Frontal cortex (tissue), 4 donors: ENCODE data around the gene MGA. TPM values are rescaled to one million over a fixed set of nuclear protein-coding genes. Genes with fewer than 3 reads are reported as not detected.
"Not testable (repeated sequence)": the region's sequence is repeated elsewhere in the genome, so short reads cannot be mapped to it uniquely, and the experiment has no call there.

ENCODE experiments used
- DNase-seq, 2 donors: peaks; one replicate each; pipeline ENCODE4 v3.0.0; 2012; ENCODE audit warnings: low spot score in 2 of 2
- FAIRE-seq: peaks from 2 replicates; lab custom pipeline; 2012; peaks lifted over from hg19 to GRCh38; lab: Jason Lieb, UNC
- total RNA-seq: library from RNA; depleted of rRNA; stranded (reverse); fragments of >200 nt; gene quantifications from one replicate; pipeline ENCODE4 v1.2.3, GENCODE V29; 2014
- donor health status: control.
- donor health status: control.
- donor health status: control.

MGA gene
- total RNA-seq, 1 donor from 2014 or later, result 81.9 TPM

DNA sequence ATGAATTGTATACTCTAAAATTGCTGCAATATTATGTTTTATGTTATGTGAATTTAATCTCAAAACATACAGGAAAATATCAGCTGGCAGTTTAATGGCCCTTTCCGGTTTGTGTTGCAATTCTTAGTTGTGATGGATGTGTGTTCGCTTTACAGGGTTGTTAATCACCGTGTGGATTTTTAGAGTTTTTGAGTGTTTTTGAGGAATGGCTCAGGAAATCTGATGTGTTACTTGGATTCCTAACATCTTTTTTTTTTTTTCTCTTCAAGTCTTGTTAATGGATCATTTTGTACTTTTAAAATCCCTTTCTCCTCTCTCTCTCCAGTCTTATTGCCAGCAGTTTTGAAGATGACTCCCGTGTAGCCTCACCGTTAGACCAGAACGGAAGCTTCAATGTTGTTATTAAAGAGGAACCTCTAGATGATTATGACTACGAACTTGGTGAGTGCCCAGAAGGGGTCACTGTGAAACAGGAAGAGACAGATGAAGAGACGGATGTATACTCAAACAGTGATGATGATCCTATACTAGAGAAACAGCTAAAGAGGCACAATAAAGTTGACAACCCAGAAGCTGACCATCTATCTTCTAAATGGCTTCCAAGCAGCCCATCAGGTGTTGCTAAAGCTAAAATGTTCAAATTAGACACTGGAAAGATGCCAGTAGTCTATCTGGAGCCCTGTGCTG is 35.7 kb downstream of the MGA start:
- DNase-seq, result peak in 1 of 2 donors; percentile 24
- FAIRE-seq, result no peak

DNA sequence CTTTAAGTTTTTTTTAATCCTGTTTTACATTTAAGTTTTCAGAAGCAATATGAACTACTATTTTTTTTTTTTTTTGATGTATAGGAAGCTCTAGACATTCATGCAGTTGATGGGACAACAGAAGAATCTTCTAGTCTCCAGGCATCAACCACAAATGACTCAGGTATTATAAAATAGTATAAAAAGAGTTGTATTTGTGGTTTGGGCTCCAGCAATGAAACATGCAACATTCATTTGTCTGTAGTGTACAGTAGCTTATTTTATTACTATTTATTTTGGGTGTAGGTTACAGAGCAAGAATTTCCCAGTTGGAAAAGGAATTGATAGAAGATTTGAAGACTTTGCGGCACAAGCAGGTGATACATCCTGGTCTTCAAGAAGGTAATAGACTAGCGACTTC is 38.6 kb downstream of the MGA start:
- DNase-seq (no peak), FAIRE-seq (no peak)

DNA sequence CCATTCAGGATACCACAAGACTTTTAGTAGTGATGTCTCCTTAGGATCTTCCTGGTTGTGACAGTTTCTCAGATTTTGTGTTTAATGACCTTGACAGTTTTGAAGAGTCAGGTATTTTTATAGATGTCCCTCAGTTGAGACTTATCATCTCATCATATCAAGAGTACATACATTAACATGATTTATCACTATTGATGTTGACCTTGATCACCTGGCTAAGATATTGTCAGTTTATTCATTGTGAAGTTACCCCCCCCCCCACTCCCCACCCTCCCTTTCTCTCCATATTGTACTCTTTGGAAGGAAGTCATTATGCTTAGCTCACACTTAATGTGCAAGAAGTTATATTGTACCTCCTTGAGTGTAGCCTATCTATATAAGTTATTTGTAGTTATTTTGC is 42.9 kb downstream of the MGA start:
- FAIRE-seq, result no peak
- no peak for DNase-seq

DNA sequence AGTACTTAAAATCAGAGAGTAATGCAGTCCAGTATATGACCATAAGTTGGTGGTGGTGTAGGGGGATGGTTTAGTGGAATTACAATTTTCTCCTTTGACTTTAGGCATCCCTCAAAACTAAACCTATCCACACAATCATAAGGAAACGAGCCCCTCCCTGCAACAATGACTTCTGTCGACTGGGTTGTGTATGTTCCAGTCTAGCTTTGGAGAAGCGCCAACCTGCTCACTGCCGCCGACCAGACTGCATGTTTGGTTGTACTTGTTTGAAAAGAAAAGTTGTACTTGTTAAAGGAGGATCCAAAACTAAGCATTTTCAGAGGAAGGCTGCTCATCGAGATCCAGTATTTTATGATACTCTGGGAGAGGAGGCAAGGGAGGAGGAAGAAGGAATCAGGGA is 52.8 kb downstream of the MGA start:
- FAIRE-seq, result no peak
- peak; percentile 13 to 22 for DNase-seq

DNA sequence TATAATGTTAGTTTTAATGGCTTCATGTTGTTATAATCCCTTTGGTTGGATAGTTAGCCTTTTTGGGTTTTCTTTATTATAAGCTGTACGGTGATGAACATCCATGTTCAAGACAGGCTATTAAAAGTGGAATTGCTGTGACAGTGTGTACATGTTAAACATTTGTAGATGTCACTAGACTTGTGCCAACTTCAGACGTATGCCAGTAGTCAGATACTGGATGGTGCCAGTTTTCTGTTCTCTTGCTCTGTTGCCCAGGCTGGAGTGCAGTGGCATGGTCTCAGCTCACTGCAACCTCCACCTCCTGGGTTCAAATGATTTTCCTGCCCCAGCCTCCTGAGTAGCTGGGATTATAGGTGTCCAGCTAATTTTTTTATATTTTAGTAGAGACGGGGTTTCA is 54.1 kb downstream of the MGA start:
- FAIRE-seq (no peak), DNase-seq (no peak)

DNA sequence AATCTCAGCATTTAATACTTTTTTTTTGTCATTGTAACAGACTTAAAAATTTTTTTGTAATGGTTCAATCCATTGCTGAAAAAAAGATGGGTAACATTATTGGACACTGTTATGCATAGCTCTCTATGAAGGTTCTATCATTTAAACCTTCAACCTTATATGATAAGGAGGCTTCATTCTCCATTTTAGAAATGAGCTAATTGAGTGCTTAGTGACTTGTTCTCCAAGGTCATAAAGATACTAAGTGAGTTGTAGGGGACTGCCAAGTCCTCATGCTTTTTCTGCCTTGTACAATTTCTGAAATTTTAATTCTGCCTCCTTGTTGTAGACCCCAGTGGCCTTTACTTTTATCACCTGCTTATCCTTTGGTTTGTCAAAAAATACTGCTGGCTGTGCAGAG is 56.7 kb downstream of the MGA start:
- FAIRE-seq, result no peak
- no peak for DNase-seq

DNA sequence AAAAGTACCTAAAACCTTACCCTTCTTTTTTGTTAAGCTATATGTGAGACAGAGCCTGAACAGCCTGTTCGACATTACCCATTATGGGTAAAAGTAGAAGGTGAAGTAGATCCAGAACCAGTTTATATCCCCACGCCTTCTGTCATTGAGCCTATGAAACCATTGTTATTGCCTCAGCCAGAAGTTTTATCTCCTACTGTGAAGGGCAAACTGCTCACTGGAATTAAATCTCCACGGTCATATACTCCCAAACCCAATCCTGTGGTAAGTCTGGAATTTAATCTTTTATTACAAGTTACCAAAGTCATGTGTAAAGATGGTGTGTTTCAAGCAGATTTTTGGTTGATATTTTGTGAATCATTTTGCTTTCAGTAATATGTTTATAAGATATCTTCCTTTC is 66.9 kb downstream of the MGA start:
- no peak for DNase-seq
- no peak for FAIRE-seq

DNA sequence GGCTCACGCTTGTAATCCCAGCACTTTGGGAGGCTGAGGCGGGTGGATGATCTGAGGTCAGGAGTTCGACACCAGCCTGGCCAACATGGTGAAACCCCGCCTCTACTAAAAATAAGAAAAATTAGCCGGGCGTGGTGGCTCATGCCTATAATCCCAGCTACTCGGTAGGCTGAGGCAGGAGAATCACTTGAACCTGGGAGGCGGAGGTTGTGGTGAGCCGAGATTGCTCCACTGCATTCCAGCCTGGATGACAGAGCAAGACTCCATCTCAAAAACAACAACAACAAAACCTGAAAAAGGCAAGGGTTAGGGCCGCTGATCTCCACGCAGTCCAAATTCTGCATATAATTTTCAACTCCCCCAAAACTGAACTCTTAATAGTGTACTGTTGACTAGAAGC is 67.9 kb downstream of the MGA start:
- not testable (repeated sequence) for DNase-seq, FAIRE-seq

DNA sequence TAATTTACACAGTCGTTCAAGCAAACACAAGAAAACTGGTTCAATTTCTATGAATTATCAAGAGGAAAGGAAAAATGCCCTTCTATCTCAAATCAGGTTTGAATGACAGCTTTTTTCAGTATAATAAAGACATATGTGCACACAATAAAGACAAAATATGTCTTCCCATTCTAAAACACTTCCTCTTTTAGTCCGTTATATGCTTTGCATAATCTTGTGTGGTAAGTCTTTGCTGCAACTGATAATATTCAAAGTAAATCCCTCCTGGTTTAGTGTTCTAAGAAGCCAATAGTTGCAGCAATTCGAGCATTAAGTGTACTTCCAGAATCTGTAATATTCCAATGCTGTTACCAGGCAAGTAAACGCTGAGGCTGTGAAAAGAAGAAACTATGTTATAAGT is 70.3 kb downstream of the MGA start:
- DNase-seq, result no peak
- no peak for FAIRE-seq

DNA sequence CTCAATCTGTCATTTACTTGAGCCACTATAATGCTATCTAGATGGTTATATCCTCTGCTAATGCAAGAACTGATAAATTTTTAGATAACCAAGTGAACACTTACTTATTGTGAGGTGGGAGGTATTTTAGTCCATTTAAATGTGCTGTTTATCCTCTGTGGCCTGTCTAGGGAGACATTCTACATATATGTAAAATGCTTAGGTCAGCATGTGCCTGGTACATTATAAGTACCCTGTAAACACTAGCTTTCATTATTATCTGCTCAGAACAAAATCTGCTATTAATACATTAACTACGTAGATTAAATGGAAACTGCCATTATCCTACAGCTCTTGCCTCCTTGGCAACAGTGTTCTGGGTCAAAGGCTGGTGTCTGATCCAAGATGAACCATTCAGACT is 72.3 kb downstream of the MGA start:
- DNase-seq, result no peak
- no peak for FAIRE-seq

DNA sequence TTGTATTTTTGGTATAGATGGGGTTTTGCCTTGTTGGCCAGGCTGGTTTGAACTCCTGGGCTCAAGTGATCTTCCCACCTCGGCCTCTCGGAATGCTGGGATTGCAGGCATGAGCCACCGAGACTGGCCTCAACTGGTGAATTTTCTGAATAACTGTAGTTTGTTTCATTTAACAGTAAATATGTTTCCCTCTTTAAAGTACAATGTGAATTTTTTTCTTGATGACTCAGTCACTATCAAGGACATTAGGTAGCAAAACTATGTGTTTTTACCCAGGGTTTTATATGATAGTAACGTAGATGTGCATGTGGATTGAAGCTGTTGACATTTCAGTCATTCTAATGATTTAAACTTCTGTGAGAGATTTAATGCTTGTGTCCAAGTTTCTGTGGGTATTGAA is 73.9 kb downstream of the MGA start:
- no peak for FAIRE-seq
- no peak for DNase-seq

DNA sequence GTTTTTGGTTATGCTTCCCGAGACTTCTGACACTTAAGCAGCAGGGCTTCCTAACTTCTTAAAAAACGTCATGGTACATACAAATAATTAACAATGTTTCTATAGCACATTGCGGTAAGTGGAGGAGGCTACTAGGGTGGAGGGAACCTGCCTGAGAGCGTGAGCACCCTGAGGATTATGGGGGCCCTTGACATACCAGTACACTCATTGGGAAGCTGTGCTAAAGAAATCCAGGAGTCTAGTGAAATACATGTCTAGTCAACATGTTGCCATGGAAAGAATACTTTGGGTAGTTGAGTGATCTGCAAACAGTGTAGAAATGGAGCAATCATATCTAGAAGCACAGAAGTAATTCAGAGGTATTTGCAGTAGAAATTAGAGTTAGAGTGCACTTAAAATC is 74.8 kb downstream of the MGA start:
- DNase-seq (no peak), FAIRE-seq (no peak)

DNA sequence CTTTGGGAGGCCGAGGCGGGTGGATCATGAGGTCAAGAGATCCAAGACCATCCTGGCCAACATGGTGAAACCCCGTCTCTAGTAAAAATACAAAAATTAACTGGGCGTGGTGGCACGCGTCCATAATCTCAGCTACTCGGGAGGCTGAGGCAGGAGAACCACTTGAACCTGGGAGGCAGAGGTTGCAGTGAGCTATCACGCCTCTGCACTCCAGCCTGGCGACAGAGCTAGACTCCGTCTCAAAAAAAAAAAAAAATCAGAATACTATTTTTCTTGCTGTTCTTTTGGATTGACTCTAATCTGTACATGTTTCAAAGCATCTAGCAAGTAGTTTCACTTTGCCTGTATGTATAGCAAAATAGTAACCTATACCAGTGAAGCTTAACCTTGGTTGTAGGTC is 75.3 kb downstream of the MGA start:
- FAIRE-seq, DNase-seq: not testable (repeated sequence)

DNA sequence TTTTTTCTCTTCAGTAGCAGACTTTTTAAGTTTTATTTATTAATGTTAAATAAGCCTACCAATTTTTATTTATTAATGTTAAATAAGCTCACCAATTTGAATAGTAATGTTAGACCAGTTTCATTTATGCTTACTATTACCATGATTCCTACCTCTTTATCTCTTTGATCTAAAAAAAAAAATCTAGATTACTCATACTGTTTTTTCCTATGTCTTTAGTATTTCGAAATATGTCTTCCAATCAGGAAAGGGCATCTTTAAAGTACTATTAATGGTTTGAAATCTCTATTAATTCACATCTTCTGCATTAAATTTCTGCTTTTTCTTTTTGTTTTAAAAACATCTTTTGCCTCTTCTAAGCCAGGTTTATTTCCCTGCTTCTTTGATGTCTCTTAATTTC is 86.6 kb downstream of the MGA start:
- DNase-seq (no peak), FAIRE-seq (no peak)

DNA sequence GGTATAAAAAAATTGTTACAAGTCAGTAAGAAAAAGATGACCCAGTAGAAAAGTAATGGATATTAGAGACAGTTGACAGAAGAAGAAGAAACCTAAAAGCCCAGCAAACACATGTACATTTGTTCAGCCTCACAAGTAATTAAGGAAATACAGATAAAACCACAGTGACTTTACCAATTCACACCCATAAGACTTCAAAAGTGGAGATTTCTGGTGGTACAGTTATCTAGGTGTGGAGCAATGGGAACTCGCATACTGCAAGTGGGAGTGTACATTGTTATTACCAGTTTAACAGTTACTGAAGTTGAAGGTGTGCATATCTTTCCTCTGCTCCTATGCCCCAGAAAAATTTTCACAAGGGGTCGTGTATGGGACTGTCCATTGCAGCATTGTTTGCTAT is 96.0 kb downstream of the MGA start:
- DNase-seq (no peak), FAIRE-seq (no peak)

DNA sequence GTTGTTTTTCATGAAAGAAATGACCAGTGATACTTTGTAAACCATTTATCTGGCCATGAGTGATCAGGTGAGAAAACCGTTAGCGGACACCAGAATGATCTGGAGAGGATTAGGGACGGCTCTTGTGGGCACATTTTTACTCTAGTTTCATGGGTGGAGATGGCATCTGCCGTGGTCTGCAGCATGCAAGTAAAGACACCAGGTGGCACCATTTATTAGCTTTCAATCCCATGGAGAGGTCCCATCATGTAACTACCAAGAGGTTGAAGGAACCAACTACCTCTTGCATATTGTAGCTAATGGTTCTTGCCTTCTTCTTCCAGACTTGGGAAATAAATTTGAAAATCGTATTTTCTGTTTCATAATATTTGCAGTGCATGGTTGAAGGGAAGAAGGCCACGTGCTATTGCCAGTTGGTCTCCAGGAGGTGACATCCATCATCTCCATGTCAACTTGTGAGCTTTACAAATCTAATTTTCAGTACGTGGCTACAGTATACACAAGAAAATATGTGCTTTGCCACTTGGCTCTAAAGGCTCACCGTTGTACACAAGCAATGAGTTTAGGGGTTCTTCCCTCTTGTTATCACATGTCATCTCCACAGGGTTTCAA is 112.6 kb downstream of the MGA start:
- peak; percentile 54 to 60 for DNase-seq

DNA sequence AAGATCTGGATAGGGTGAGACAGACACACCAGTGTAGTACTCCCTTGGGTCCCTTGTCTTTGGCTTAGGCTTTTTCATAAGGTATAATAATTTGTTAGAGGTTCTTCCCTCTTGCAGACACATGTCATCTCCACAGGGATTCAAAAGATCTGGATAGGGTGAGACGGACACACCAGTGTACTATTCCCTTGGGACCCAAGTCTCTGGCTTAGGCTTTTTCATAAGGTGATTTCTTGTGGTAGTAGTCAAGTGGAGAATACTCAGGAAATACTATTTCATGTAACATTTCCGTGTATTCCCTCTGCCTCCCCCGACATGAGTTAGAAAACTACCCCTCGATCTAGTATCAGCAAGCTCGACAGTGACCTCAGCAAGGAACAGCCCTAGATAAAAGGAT is 113.1 kb downstream of the MGA start:
- FAIRE-seq (no peak), DNase-seq (no peak)

More for the DNA sequence above, 112.6 kb downstream of the MGA start:
- FAIRE-seq, result no peak

DNA sequence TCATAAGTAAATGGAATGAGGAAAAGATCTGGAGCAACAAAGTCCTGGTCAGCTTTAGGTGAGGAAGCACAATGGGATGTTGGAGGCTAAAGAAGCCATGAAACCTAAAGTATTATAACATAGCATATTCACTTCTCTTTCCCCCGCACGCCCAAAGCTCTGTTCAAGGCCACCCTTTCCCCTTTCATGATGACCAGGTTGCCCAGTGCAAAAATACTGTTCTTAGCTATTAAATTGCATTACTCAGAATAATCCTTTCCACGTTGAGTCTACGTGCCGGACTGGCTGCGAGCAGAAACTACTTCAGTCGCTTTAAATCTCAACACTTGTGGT is 113.5 kb downstream of the MGA start:
- DNase-seq (no peak), FAIRE-seq (no peak)

DNA sequence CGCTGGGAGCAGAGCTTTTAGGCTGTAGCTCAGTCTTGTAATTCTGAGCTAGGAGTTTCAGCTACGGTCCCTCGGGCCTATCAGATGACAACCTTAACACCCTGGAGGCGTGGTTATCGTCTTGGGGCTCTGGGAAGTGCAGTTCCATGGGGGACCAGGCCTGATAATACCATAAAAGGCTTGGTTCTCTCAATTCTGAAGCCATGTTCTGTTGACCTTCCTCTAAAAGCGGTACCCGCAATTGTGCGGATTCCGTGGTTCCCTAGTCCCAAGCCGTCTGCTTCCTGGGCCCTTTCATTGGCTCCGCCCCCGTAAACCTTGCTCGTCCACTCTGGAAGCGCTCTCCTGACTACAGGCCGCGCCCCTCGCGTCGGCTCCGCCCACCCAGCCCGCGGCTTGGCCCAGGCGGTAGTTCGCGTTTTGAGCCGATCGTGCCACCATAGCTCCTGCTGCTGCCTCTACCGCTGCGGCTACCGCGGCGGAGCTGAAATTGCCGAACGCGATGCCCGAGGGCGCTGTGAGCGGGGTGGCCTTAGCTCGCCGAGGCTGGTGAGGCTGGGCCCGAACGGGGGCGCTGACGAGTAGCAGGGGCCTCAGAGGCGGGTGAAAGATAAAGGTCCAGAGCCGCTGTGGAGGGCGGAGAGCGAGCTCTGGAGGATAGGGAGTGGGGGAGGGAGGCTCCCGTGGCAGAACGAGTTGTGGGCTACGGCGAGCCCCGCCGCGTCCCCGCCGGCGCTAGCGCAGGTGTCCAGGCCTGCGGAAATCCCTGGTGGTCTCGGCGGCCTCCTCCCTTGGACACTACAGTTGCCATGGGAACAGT is 114.1 kb downstream of the MGA start, which contains the start of gene MAPKBP1:
MAPKBP1 (plus strand) TSS at position 423 of the 820 bp plus-strand sequence. CDS start 792 bp downstream, outside the sequence.
- peak; percentile 87 to 93 for DNase-seq
- FAIRE-seq, result no peak

DNA sequence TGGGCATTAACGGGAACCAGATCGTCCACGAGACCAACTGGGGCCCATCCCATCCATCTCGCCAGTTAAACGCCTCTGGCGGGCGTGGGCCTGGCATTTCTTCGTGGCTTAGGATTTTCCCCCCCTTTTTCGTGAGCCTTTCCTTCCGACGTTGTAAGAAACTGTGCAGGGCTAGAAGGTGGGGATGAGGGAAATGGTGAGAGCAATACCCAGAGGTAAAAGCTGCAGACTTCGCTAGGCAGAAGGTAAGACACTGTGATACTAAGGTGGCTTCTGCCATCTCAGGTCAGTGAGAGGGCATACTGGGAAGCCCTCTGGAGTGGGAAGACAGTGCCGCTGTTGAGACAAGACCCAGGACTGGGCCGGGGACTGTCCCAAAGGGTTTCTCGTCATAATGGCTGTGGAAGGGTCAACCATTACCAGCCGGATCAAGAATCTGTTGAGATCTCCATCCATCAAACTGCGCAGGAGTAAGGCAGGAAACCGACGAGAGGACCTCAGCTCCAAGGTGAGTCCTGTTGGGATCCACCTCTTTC is 114.7 kb downstream of the MGA start:
- FAIRE-seq (no peak), DNase-seq (no peak)

DNA sequence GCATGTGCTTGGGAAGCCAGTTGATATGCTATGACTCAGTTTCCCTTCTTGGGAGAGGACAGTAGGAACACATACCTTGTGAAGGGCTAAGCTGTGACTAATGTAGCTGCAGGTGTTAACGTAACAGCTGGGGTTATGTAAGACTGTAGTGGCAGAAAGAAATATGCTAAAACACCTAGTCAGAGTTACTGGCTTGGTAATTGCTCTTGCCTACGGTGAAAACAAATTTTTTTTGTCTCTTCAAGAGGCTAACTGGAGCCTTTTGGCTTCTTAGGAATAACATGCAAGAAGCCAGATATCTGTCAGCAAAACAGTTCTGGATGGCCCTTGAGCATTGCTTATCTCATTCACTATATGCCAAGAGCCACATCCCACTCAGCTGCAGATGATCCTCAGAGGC is 115.4 kb downstream of the MGA start:
- FAIRE-seq, result no peak
- no peak for DNase-seq
